ENCODE data around the gene SCG5.
"Not testable (repeated sequence)": the region's sequence is repeated elsewhere in the genome, so short reads cannot be mapped to it uniquely, and the experiment has no call there.

Gene SCG5

GRCh38 chr15:32641517-32642059 is at the start of gene SCG5:
Gene SCG5, plus strand, starts transcription at chr15:32641710. Its CDS starts 1,883 bp downstream, at chr15:32643593.
- DNase-seq (ENCODE audit: low read depth in 2 of 2) = no peak

GRCh38 chr15:32593151-32593550 is 48.4 kb upstream of the SCG5 start, which contains the start of gene GOLGA8N:
Gene GOLGA8N, plus strand, starts transcription at chr15:32593456.
- not testable (repeated sequence) for DNase-seq (ENCODE audit: low read depth in 2 of 2)

- not testable (repeated sequence) for DNase-seq (ENCODE audit: low read depth in 2 of 2)
Measured at GRCh38 chr15:32609518-32609917, 32.0 kb upstream of the SCG5 start.

- not testable (repeated sequence) for DNase-seq (ENCODE audit: low read depth in 2 of 2)
Measured at GRCh38 chr15:32610719-32611118, 30.8 kb upstream of the SCG5 start.

- not testable (repeated sequence) for DNase-seq (ENCODE audit: low read depth in 2 of 2)
Measured at GRCh38 chr15:32614712-32615050, 26.8 kb upstream of the SCG5 start.

GRCh38 chr15:32615051-32615870 is 26.2 kb upstream of the SCG5 start, which contains the start of gene ARHGAP11A:
Gene ARHGAP11A, plus strand, starts transcription at chr15:32615504. Its CDS starts 708 bp downstream, at chr15:32616212.
- DNase-seq (ENCODE audit: low read depth in 2 of 2) = peak; percentile 64 to 81

GRCh38 chr15:32615871-32616426 is 25.6 kb upstream of the SCG5 start:
- DNase-seq (ENCODE audit: low read depth in 2 of 2) = not testable (repeated sequence)

- DNase-seq (ENCODE audit: low read depth in 2 of 2) = no peak
Measured at GRCh38 chr15:32636410-32636809, 5.1 kb upstream of the SCG5 start.

GRCh38 chr15:32636908-32637567 is 4.5 kb upstream of the SCG5 start:
- no peak for DNase-seq (ENCODE audit: low read depth in 2 of 2)

GRCh38 chr15:32637704-32638103 is 3.8 kb upstream of the SCG5 start:
- DNase-seq (ENCODE audit: low read depth in 2 of 2) = no peak

GRCh38 chr15:32642667-32643435 is 1.3 kb downstream of the SCG5 start:
- no peak for DNase-seq (ENCODE audit: low read depth in 2 of 2)

- DNase-seq (ENCODE audit: low read depth in 2 of 2) = no peak
Measured at GRCh38 chr15:32643907-32644445, 2.5 kb downstream of the SCG5 start.

- no peak for DNase-seq (ENCODE audit: low read depth in 2 of 2)
Measured at GRCh38 chr15:32646291-32646690, 4.8 kb downstream of the SCG5 start.

GRCh38 chr15:32649342-32649741 is 7.8 kb downstream of the SCG5 start:
- no peak for DNase-seq (ENCODE audit: low read depth in 2 of 2)

GRCh38 chr15:32651229-32651837 is 9.8 kb downstream of the SCG5 start:
- DNase-seq (ENCODE audit: low read depth in 2 of 2) = peak; percentile 21 to 35

GRCh38 chr15:32652178-32652577 is 10.7 kb downstream of the SCG5 start:
- DNase-seq (ENCODE audit: low read depth in 2 of 2) = no peak

- no peak for DNase-seq (ENCODE audit: low read depth in 2 of 2)
Measured at GRCh38 chr15:32656091-32656490, 14.6 kb downstream of the SCG5 start.

- no peak for DNase-seq (ENCODE audit: low read depth in 2 of 2)
Measured at GRCh38 chr15:32656496-32656895, 15.0 kb downstream of the SCG5 start.

GRCh38 chr15:32657198-32657883 is 15.8 kb downstream of the SCG5 start:
- DNase-seq (ENCODE audit: low read depth in 2 of 2) = no peak

GRCh38 chr15:32657941-32658340 is 16.4 kb downstream of the SCG5 start:
- no peak for DNase-seq (ENCODE audit: low read depth in 2 of 2)

Measured in stimulated activated CD4-positive, alpha-beta T cell treated with anti-CD3 and anti-CD28 coated beads, Interleukin-12 subunit alpha, Interleukin-12 subunit beta, amount 100 ng/mL, for 24 hours (primary cell).